ENCODE results near the gene ARG1.

The ARG1 gene

DNA sequence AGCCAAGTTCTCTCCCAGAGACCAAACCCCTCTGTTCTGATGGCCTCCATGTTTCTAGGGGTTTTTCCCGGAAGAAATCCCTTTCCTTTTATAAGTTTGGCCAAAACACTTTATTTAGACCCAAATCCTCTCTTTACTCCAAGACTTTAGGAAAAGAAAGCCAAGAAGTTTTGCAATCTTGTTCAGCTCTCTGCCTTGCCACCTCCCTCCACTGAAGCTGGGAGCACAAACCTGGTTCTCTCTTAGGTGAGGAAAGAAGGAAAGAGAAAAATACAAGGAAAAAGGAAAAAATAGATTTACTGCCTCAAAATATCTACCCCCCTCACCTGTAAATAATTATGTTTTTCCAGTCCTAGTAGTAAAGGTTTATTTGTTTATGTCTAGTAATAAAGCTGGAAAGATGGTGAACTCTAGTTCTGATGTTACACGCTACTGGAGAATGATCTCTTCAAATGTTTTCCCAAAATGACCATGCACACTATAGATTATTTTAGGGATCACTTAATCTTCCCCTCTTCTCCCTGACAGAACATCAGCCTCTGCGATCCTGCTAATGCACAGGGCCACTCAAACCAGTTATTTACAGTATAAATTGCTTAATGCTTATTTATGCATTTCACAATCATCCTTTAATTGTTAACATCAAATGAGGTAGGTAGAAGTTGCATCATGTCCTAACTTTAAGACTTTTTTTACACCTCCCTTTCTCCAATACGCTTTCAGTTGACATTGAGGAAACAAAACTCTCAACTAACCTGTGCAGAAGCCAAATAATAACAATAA lies 10.9 kb upstream of the ARG1 start:
- H3K27ac ChIP-seq: no peak overlapping the region
- H3K27me3 ChIP-seq (ENCODE audit: control insufficient read depth, insufficient read depth, low read length): no peaks in the 10 kb centered on the region
- no peak overlapping the region for H2AFZ ChIP-seq
- H3K79me2 ChIP-seq: no peaks in the 10 kb centered on the region
- H3K4me2 ChIP-seq (ENCODE audit: low read length): no peak overlapping the region
- no peaks in the 10 kb centered on the region for H3K4me1 ChIP-seq
- H3K4me3 ChIP-seq (ENCODE audit: low read depth, low read length): no peak overlapping the region
- no peak overlapping the region for H3K9ac ChIP-seq
- H3K9me3 ChIP-seq (ENCODE audit: control insufficient read depth, low read length): no peaks in the 10 kb centered on the region
- TF ChIP-seq, protein P1, sequence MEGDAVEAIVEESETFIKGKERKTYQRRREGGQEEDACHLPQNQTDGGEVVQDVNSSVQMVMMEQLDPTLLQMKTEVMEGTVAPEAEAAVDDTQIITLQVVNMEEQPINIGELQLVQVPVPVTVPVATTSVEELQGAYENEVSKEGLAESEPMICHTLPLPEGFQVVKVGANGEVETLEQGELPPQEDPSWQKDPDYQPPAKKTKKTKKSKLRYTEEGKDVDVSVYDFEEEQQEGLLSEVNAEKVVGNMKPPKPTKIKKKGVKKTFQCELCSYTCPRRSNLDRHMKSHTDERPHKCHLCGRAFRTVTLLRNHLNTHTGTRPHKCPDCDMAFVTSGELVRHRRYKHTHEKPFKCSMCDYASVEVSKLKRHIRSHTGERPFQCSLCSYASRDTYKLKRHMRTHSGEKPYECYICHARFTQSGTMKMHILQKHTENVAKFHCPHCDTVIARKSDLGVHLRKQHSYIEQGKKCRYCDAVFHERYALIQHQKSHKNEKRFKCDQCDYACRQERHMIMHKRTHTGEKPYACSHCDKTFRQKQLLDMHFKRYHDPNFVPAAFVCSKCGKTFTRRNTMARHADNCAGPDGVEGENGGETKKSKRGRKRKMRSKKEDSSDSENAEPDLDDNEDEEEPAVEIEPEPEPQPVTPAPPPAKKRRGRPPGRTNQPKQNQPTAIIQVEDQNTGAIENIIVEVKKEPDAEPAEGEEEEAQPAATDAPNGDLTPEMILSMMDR (IDR thresholded peaks at IDR 0.05): no peak
- H3K36me3 ChIP-seq (ENCODE audit: control insufficient read depth, insufficient read depth, low read length): no peaks in the 10 kb centered on the region

DNA sequence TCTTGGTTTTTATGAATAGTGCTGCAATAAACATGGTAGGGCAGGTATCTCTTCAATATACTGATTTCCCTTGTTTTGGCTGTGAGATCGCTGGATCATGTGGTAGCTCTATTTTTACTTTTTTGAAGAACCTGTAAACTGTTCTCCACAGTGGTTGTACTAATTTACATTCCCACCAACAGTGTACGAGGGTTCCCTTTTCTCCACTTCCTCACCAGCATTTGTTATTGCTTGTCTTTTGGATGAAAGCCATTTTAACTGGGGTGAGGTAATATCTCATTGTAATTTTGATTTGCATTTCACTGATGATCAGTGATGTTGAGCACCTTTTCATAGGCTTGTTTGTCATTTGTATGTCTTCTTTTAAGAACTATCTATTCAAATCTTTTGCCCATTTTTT lies 8.0 kb upstream of the ARG1 start:
- no peak overlapping the region for H3K27ac ChIP-seq
- H3K36me3 ChIP-seq (ENCODE audit: control insufficient read depth, insufficient read depth, low read length): no peaks in the 10 kb centered on the region
- no peaks in the 10 kb centered on the region for H3K4me1 ChIP-seq
- no peak overlapping the region for H3K9ac ChIP-seq
- H3K4me3 ChIP-seq (ENCODE audit: low read depth, low read length): no peak overlapping the region
- no peaks in the 10 kb centered on the region for H3K27me3 ChIP-seq (ENCODE audit: control insufficient read depth, insufficient read depth, low read length)
- no peak overlapping the region for H2AFZ ChIP-seq
- no peak overlapping the region for H3K4me2 ChIP-seq (ENCODE audit: low read length)
- H3K9me3 ChIP-seq (ENCODE audit: control insufficient read depth, low read length): no peaks in the 10 kb centered on the region
- no peaks in the 10 kb centered on the region for H3K79me2 ChIP-seq
- TF ChIP-seq, protein P1 (IDR thresholded peaks at IDR 0.05): no peak

GRCh38 chr6:131568726-131569125 lies 4.3 kb upstream of the ARG1 start:
- H3K4me3 ChIP-seq (ENCODE audit: low read depth, low read length): no peak overlapping the region
- TF ChIP-seq, protein P1 (IDR thresholded peaks at IDR 0.05): no peak
- H2AFZ ChIP-seq: no peak overlapping the region
- no peaks in the 10 kb centered on the region for H3K9me3 ChIP-seq (ENCODE audit: control insufficient read depth, low read length)
- no peaks in the 10 kb centered on the region for H3K79me2 ChIP-seq
- H3K4me2 ChIP-seq (ENCODE audit: low read length): no peak overlapping the region
- no peak overlapping the region for H3K9ac ChIP-seq
- H3K27me3 ChIP-seq (ENCODE audit: control insufficient read depth, insufficient read depth, low read length): no peaks in the 10 kb centered on the region
- no peak overlapping the region for H3K27ac ChIP-seq
- no peaks in the 10 kb centered on the region for H3K4me1 ChIP-seq
- no peaks in the 10 kb centered on the region for H3K36me3 ChIP-seq (ENCODE audit: control insufficient read depth, insufficient read depth, low read length)

GRCh38 chr6:131574133-131574532 lies 1.1 kb downstream of the ARG1 start:
- no peak overlapping the region for H2AFZ ChIP-seq
- TF ChIP-seq, protein P1 (IDR thresholded peaks at IDR 0.05): no peak
- no peaks in the 10 kb centered on the region for H3K27me3 ChIP-seq (ENCODE audit: control insufficient read depth, insufficient read depth, low read length)
- H3K4me1 ChIP-seq: no peaks in the 10 kb centered on the region
- H3K4me2 ChIP-seq (ENCODE audit: low read length): no peak overlapping the region
- no peaks in the 10 kb centered on the region for H3K9me3 ChIP-seq (ENCODE audit: control insufficient read depth, low read length)
- no peak overlapping the region for H3K27ac ChIP-seq
- H3K36me3 ChIP-seq (ENCODE audit: control insufficient read depth, insufficient read depth, low read length): no peaks in the 10 kb centered on the region
- no peaks in the 10 kb centered on the region for H3K79me2 ChIP-seq
- no peak overlapping the region for H3K4me3 ChIP-seq (ENCODE audit: low read depth, low read length)
- no peak overlapping the region for H3K9ac ChIP-seq

DNA sequence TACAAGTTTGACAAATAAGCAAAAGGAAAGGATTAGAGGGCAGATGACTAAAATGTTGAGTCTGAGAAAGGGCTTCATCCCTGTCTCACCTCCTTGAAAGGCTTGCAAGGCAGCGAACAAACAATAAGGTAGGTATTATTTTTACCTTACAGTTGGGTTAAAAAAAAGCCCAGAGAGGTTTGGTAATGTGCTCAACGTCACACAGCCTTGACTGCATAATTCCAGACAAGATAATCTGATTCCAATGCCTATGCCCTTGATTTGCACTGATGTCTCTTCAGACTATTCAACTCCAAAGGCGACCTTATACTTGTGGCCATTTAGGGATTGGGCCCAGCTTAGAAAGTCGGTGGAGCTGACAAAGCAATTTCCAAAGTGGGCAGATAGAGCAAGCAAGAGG lies 1.7 kb downstream of the ARG1 start:
- Histone ChIP-seq H3K4me3 (ENCODE audit: low read depth, low read length) (no peak overlapping the region), H3K9ac (no peak overlapping the region)

More for the DNA sequence above, 1.7 kb downstream of the ARG1 start:
- Histone ChIP-seq H3K36me3 (ENCODE audit: control insufficient read depth, insufficient read depth, low read length) (no peaks in the 10 kb centered on the region), H3K79me2 (no peaks in the 10 kb centered on the region), H3K27ac (no peak overlapping the region), H3K4me2 (ENCODE audit: low read length) (no peak overlapping the region), H3K4me1 (no peaks in the 10 kb centered on the region), H3K27me3 (ENCODE audit: control insufficient read depth, insufficient read depth, low read length) (no peaks in the 10 kb centered on the region), H3K9me3 (ENCODE audit: control insufficient read depth, low read length) (no peaks in the 10 kb centered on the region), H2AFZ (no peak overlapping the region)
- TF ChIP-seq, protein P1 (IDR thresholded peaks at IDR 0.05): no peak
